PC-3 (cell line): Measurements from ENCODE around the gene GDNF. TPM values are rescaled to one million over a fixed set of nuclear protein-coding genes. Genes with fewer than 3 reads are reported as not detected.

Experiments
- ATAC-seq: fragments of 200-7000 bp; cut with Tn5 transposase; 2 replicates; pipeline ENCODE4 v1.9.1; 2020; ENCODE audit warnings: mild to moderate bottlenecking, moderate library complexity
- BruUV-seq: library from RNA; stranded (reverse); fragments of 400-500 nt; replicated peaks from 2 replicates; lab custom pipeline; 2021; lab: Mats Ljungman, UMichigan
- CTCF ChIA-PET: fragments of 300-600 bp; sonication (Branson Sonifier 250); formaldehyde crosslinking; loops from one replicate; lab custom pipeline; 2022; ENCODE audit warnings: antibody characterized with exemption; lab: Charles Lee
- POLR2A ChIA-PET: fragments of 300-600 bp; sonication (Branson Sonifier 250); formaldehyde crosslinking; loops from one replicate; lab custom pipeline; 2022; ENCODE audit warnings: antibody characterized with exemption; ENCODE audit not compliant: unreplicated experiment; lab: Charles Lee
- DNase-seq: peaks from one replicate; pipeline ENCODE4 v3.0.0-alpha.2; 2015
- H2AFZ ChIP-seq: fragments of 300-600 bp; sonication (generic); 2 replicates; pipeline ENCODE4 v1.6.0; 2016; ENCODE audit warnings: antibody characterized with exemption, low read length
- H3F3A ChIP-seq: fragments of 300-600 bp; sonication (generic); one replicate; pipeline ENCODE4 v1.6.0; 2017; ENCODE audit warnings: antibody characterized with exemption, low read length, control low read depth, mild to moderate bottlenecking; ENCODE audit not compliant: unreplicated experiment
- H3K27ac ChIP-seq: fragments of 300-600 bp; sonication (generic); 2 replicates; pipeline ENCODE4 v1.5.1; 2016; ENCODE audit warnings: mild to moderate bottlenecking, low read length
- H3K27me3 ChIP-seq: fragments of 300-600 bp; sonication (generic); 2 replicates; pipeline ENCODE4 v1.6.1; 2016; ENCODE audit warnings: low read length, mixed read lengths
- H3K36me3 ChIP-seq: fragments of 300-600 bp; sonication (generic); 2 replicates; pipeline ENCODE4 v1.6.1; 2016; ENCODE audit warnings: low read depth, mixed run types, low read length, mixed read lengths
- H3K4me1 ChIP-seq: fragments of 300-600 bp; sonication (generic); 2 replicates; pipeline ENCODE4 v1.5.1; 2016; ENCODE audit warnings: low read length; ENCODE audit not compliant: insufficient read depth
- H3K4me2 ChIP-seq: fragments of 300-600 bp; sonication (generic); 2 replicates; pipeline ENCODE4 v1.6.0; 2016; ENCODE audit warnings: low read length
- H3K4me3 ChIP-seq: fragments of 300-600 bp; sonication (generic); 2 replicates; pipeline ENCODE4 v1.5.1; 2016; ENCODE audit warnings: mild to moderate bottlenecking, low read length, mixed read lengths
- H3K79me2 ChIP-seq: fragments of 300-600 bp; sonication (generic); 2 replicates; pipeline ENCODE4 v1.6.1; 2017; ENCODE audit warnings: low read length, mixed read lengths
- H3K9ac ChIP-seq: fragments of 300-600 bp; sonication (generic); 2 replicates; pipeline ENCODE4 v1.6.0; 2016; ENCODE audit warnings: mild to moderate bottlenecking, low read length
- H3K9me2 ChIP-seq: fragments of 300-600 bp; sonication (generic); replicated peaks from 2 replicates; pipeline ENCODE4 v1.6.1; 2016; ENCODE audit warnings: mixed run types, low read length, mixed read lengths
- H3K9me3 ChIP-seq: fragments of 300-600 bp; sonication (generic); 2 replicates; pipeline ENCODE4 v1.6.1; 2016; ENCODE audit warnings: low read length, mixed read lengths
- H4K20me1 ChIP-seq: fragments of 300-600 bp; sonication (generic); 2 replicates; pipeline ENCODE4 v1.6.1; 2016; ENCODE audit warnings: low read length, mixed read lengths
- CTCF ChIP-seq: fragments of 300-600 bp; sonication (generic); conservative IDR thresholded peaks from 2 replicates; pipeline ENCODE4 v1.5.1; 2017; ENCODE audit warnings: antibody characterized with exemption, low read depth, mild to moderate bottlenecking, low read length
- EZH2 ChIP-seq: fragments of 300-600 bp; sonication (generic); IDR thresholded peaks from one replicate; pipeline ENCODE4 v1.6.1; 2017; ENCODE audit warnings: antibody characterized with exemption, mild to moderate bottlenecking, low read length; ENCODE audit not compliant: unreplicated experiment
- EZH2phosphoT487 ChIP-seq: fragments of 300-600 bp; sonication (generic); IDR thresholded peaks from 2 replicates; pipeline ENCODE4 v1.6.1; 2018; ENCODE audit warnings: mild to moderate bottlenecking, antibody characterized with exemption, low read length, borderline replicate concordance
- intact Hi-C: fragments of 100-400 bp; cut with micrococcal nuclease; formaldehyde crosslinking; loops from 2 replicates; pipeline ENCODE4 v1.9.0; 2023
- total RNA-seq: library from RNA; depleted of rRNA; stranded (reverse); fragments of >200 nt; gene quantifications from 2 replicates; pipeline ENCODE4 v1.2.3, GENCODE V29; 2014

Gene GDNF
- total RNA-seq, 1 experiment from 2014 or later = not detected

GRCh38 chr5:37771731-37772130 is 68.1 kb downstream of the GDNF start:
- no TSS peak for BruUV-seq
- H3K4me1 ChIP-seq = peaks cover 31% of the 10 kb centered on the region
- peak; percentile 94 for DNase-seq
- no peaks in the 10 kb centered on the region for H4K20me1 ChIP-seq
- no peak overlapping the region for H3K9ac ChIP-seq
- no peaks in the 10 kb centered on the region for H3F3A ChIP-seq
- H3K9me2 ChIP-seq = no peaks in the 10 kb centered on the region
- intact Hi-C loops = no loop called here
- CTCF ChIA-PET = no interaction called here
- peak overlapping the region; percentile 60 for H3K4me2 ChIP-seq
- no peak for TF ChIP-seq EZH2phosphoT487
- TF ChIP-seq EZH2 = no peak
- no peak for TF ChIP-seq CTCF
- peak overlapping the region; percentile 38; the same call in 1 of the 2 replicates for H3K4me3 ChIP-seq
- ATAC-seq = peak; percentile 84
- peak overlapping the region; percentile 31; the same call in 1 of the 2 replicates for H2AFZ ChIP-seq
- H3K36me3 ChIP-seq = no peaks in the 10 kb centered on the region
- no peaks in the 10 kb centered on the region for H3K9me3 ChIP-seq
- peak overlapping the region; percentile 60 for H3K27ac ChIP-seq
- H3K27me3 ChIP-seq = no peaks in the 10 kb centered on the region
- no peaks in the 10 kb centered on the region for H3K79me2 ChIP-seq
- POLR2A ChIA-PET = no interaction called here

DNA sequence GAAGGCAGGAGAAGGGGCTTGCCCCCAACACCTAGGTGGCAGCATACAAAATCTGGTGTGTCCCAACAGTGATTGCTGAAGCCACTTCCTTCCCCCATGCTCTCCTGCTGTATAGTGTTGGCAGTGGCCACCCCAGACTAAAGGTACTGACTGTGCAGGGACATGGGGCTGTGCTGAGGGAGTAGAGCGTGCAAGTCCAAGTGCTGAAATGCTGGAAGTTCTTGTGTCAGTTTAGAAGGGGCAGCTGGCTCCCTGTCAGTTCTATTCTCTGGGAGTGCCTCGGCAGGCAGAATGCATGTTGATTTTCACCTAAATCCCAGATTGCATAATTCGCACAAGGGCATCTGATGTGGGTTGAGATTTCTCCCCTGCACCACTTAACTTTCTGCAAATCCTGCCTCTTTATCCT is 68.6 kb downstream of the GDNF start:
- no peaks in the 10 kb centered on the region for H3K79me2 ChIP-seq
- peak overlapping the region; percentile 60 for H3K4me2 ChIP-seq
- H3K36me3 ChIP-seq = no peaks in the 10 kb centered on the region
- ATAC-seq (peak; percentile 37), DNase-seq (no peak)
- intact Hi-C loops = no loop called here
- H3K9me2 ChIP-seq = no peaks in the 10 kb centered on the region
- no peak overlapping the region for H3K9ac ChIP-seq
- no peaks in the 10 kb centered on the region for H4K20me1 ChIP-seq
- no peaks in the 10 kb centered on the region for H3F3A ChIP-seq
- no TSS peak for BruUV-seq
- H3K27ac ChIP-seq = peak overlapping the region; percentile 53
- TF ChIP-seq CTCF = no peak
- no peak for TF ChIP-seq EZH2phosphoT487
- TF ChIP-seq EZH2 = no peak
- H3K4me3 ChIP-seq = peak overlapping the region; percentile 38; the same call in 1 of the 2 replicates
- 0 out of 2 replicates have a peak overlapping the region, but pooled peaks have one; percentile 31 for H2AFZ ChIP-seq
- H3K9me3 ChIP-seq = no peaks in the 10 kb centered on the region
- CTCF ChIA-PET = no interaction called here
- H3K4me1 ChIP-seq = peaks cover 31% of the 10 kb centered on the region
- POLR2A ChIA-PET = no interaction called here
- H3K27me3 ChIP-seq = no peaks in the 10 kb centered on the region

DNA sequence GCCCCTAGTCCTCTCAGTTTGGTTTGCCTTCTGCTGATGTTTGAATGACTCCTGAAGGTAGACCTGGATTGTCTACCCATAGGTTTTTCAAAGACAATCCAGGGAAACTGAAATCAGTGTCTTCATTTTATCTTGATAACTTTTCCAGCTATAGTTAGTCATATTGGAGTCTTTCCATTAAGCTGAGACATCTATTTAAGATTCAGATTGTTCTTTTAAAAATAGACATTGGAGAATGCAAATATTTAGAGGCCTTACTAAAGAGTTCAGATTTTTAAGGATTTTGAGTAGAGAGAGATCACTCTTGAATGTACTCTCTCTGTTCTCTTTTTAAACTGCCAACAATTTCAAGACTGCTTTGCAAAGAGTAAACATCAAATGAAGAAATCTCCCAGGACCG is 69.1 kb downstream of the GDNF start:
- POLR2A ChIA-PET = no interaction called here

More for the DNA sequence above, 69.1 kb downstream of the GDNF start:
- Histone ChIP-seq H3K4me1 (peaks cover 31% of the 10 kb centered on the region), H3K79me2 (no peaks in the 10 kb centered on the region), H3K4me2 (peak overlapping the region; percentile 60), H2AFZ (no peak overlapping the region), H3K36me3 (no peaks in the 10 kb centered on the region), H3K9ac (no peak overlapping the region), H4K20me1 (no peaks in the 10 kb centered on the region), H3K9me2 (no peaks in the 10 kb centered on the region), H3K27me3 (no peaks in the 10 kb centered on the region), H3K9me3 (no peaks in the 10 kb centered on the region), H3F3A (no peaks in the 10 kb centered on the region), H3K4me3 (peak overlapping the region; percentile 38; the same call in 1 of the 2 replicates), H3K27ac (peak overlapping the region; percentile 53)
- TF ChIP-seq CTCF (no peak), EZH2 (no peak), EZH2phosphoT487 (no peak)
- peak; percentile 4 for DNase-seq
- CTCF ChIA-PET = no interaction called here
- ATAC-seq = no peak
- no TSS peak for BruUV-seq
- intact Hi-C loops = no loop called here
